H9 (cell line): ENCODE data around the gene DNAJB6. TPM values are rescaled to one million over a fixed set of nuclear protein-coding genes. Genes with fewer than 3 reads are reported as not detected.

Experiments used
- DNase-seq: peaks from one replicate; pipeline ENCODE4 v3.0.0-alpha.2; 2017
- H2AFZ ChIP-seq: one replicate; pipeline ENCODE4 v1.6.1; 2013; ENCODE audit warnings: mild to moderate bottlenecking, low read length, control low read depth, moderate library complexity
- H2AK5ac ChIP-seq: 2 replicates; pipeline ENCODE4 v1.6.1; 2013; ENCODE audit warnings: low read length, control low read depth, mixed read lengths; ENCODE audit not compliant: insufficient read length
- H2BK120ac ChIP-seq: one replicate; pipeline ENCODE4 v1.6.1; 2013; ENCODE audit warnings: low read depth, mild to moderate bottlenecking, low read length, control low read depth, inconsistent platforms; ENCODE audit not compliant: poor library complexity, severe bottlenecking
- H2BK12ac ChIP-seq: 2 replicates; pipeline ENCODE4 v1.6.1; 2013; ENCODE audit warnings: low read length, control low read depth, mixed read lengths, low read depth; ENCODE audit not compliant: insufficient read length
- H2BK15ac ChIP-seq: 2 replicates; pipeline ENCODE4 v1.6.1; 2013; ENCODE audit warnings: low read depth, low read length, control low read depth
- H2BK20ac ChIP-seq: one replicate; pipeline ENCODE4 v1.6.1; 2013; ENCODE audit warnings: low read depth, mild to moderate bottlenecking, low read length, control low read depth, inconsistent platforms; ENCODE audit not compliant: poor library complexity, severe bottlenecking
- H2BK5ac ChIP-seq: 2 replicates; pipeline ENCODE4 v1.6.1; 2013; ENCODE audit warnings: low read length, control low read depth, mixed read lengths; ENCODE audit not compliant: insufficient read length
- H3K14ac ChIP-seq: 2 replicates; pipeline ENCODE4 v1.6.1; 2013; ENCODE audit warnings: low read length, control low read depth; ENCODE audit not compliant: insufficient read depth
- H3K18ac ChIP-seq: 2 replicates; pipeline ENCODE4 v1.6.1; 2013; ENCODE audit warnings: low read depth, mild to moderate bottlenecking, mixed read lengths, low read length, control low read depth; ENCODE audit not compliant: insufficient read length
- H3K23ac ChIP-seq: 2 replicates; pipeline ENCODE4 v1.6.1; 2013; ENCODE audit warnings: low read length, control low read depth, mixed read lengths, low read depth; ENCODE audit not compliant: insufficient read length
- H3K23me2 ChIP-seq: 2 replicates; pipeline ENCODE4 v1.6.1; 2013; ENCODE audit warnings: low read depth, mild to moderate bottlenecking, mixed read lengths, low read length, control low read depth; ENCODE audit not compliant: insufficient read length, poor library complexity, severe bottlenecking
- H3K27ac ChIP-seq: 2 replicates; pipeline ENCODE4 v1.5.1; 2013; ENCODE audit warnings: low read length, control low read depth, mixed read lengths, low read depth; ENCODE audit not compliant: insufficient read length
- H3K27me3 ChIP-seq: 2 replicates; pipeline ENCODE4 v1.6.1; 2013; ENCODE audit warnings: low read length, control low read depth, inconsistent platforms; ENCODE audit not compliant: insufficient read depth
- H3K4ac ChIP-seq: 2 replicates; pipeline ENCODE4 v1.6.1; 2013; ENCODE audit warnings: low read depth, mild to moderate bottlenecking, control low read depth, inconsistent platforms, low read length, moderate library complexity
- H3K4me1 ChIP-seq: 2 replicates; pipeline ENCODE4 v1.6.1; 2013; ENCODE audit warnings: low read length, control low read depth, inconsistent platforms; ENCODE audit not compliant: insufficient read depth
- H3K4me2 ChIP-seq: 2 replicates; pipeline ENCODE4 v1.6.1; 2013; ENCODE audit warnings: low read length, control low read depth, mixed read lengths; ENCODE audit not compliant: insufficient read length, insufficient read depth
- H3K56ac ChIP-seq: 2 replicates; pipeline ENCODE4 v1.6.1; 2013; ENCODE audit warnings: low read depth, mild to moderate bottlenecking, mixed read lengths, low read length, control low read depth; ENCODE audit not compliant: insufficient read length
- H3K79me1 ChIP-seq: 2 replicates; pipeline ENCODE4 v1.6.1; 2013; ENCODE audit warnings: low read depth, mild to moderate bottlenecking, moderate library complexity, low read length, control low read depth, inconsistent platforms; ENCODE audit not compliant: insufficient read depth, poor library complexity, severe bottlenecking
- H3K79me2 ChIP-seq: 2 replicates; pipeline ENCODE4 v1.6.1; 2013; ENCODE audit warnings: low read length, control low read depth, inconsistent platforms; ENCODE audit not compliant: insufficient read depth
- H3K9ac ChIP-seq: 2 replicates; pipeline ENCODE4 v1.6.1; 2013; ENCODE audit warnings: low read length, control low read depth, mixed read lengths; ENCODE audit not compliant: insufficient read length; ENCODE audit errors: extremely low read depth
- H3K9me3 ChIP-seq: one replicate; pipeline ENCODE4 v1.6.1; 2013; ENCODE audit warnings: low read depth, low read length, inconsistent platforms; ENCODE audit not compliant: control insufficient read depth
- H3T11ph ChIP-seq: one replicate; pipeline ENCODE4 v1.6.1; 2013; ENCODE audit warnings: mild to moderate bottlenecking, low read length, control low read depth, inconsistent platforms
- H4K20me1 ChIP-seq: one replicate; pipeline ENCODE4 v1.6.1; 2013; ENCODE audit not compliant: control insufficient read depth, insufficient read length, insufficient read depth
- H4K5ac ChIP-seq: 2 replicates; pipeline ENCODE4 v1.6.1; 2013; ENCODE audit warnings: low read depth, mild to moderate bottlenecking, mixed read lengths, low read length, control low read depth; ENCODE audit not compliant: insufficient read length
- H4K8ac ChIP-seq: replicated peaks from 2 replicates; pipeline ENCODE4 v1.6.1; 2013; ENCODE audit warnings: low read length, control low read depth, mixed read lengths, low read depth; ENCODE audit not compliant: insufficient read length
- H4K91ac ChIP-seq: 2 replicates; pipeline ENCODE4 v1.6.1; 2013; ENCODE audit warnings: low read depth, mild to moderate bottlenecking, moderate library complexity, mixed read lengths, low read length, control low read depth; ENCODE audit not compliant: insufficient read length
- H3K27ac Mint-ChIP-seq, 3 experiments: 2 replicates in 2 of 3; 3 replicates in 1 of 3; pipeline ENCODE4 v1.8.0; 2020 to 2021; ENCODE audit warnings: mixed read lengths in 3 of 3, mild to moderate bottlenecking in 1 of 3, moderate library complexity in 1 of 3
- H3K27me3 Mint-ChIP-seq: 2 replicates; pipeline ENCODE4 v1.8.0; 2021; ENCODE audit warnings: low read depth, mild to moderate bottlenecking, moderate library complexity, mixed read lengths
- H3K36me3 Mint-ChIP-seq, 3 experiments: 2 replicates in 2 of 3; 3 replicates in 1 of 3; pipeline ENCODE4 v1.8.0; 2020 to 2021; ENCODE audit warnings: low read depth in 3 of 3, mixed read lengths in 3 of 3; ENCODE audit not compliant: insufficient read depth in 1 of 3
- H3K4me1 Mint-ChIP-seq, 2 experiments: 2 replicates each; pipeline ENCODE4 v1.8.0; 2020; ENCODE audit warnings: mixed read lengths in 2 of 2
- H3K4me3 Mint-ChIP-seq, 2 experiments: 2 replicates in 1 of 2; 3 replicates in 1 of 2; pipeline ENCODE4 v1.8.0; 2020 to 2021; ENCODE audit warnings: mild to moderate bottlenecking in 2 of 2, mixed read lengths in 2 of 2, moderate library complexity in 1 of 2
- H3K9me3 Mint-ChIP-seq, 2 experiments: 2 replicates in 1 of 2; 3 replicates in 1 of 2; pipeline ENCODE4 v1.8.0; 2020; ENCODE audit warnings: mild to moderate bottlenecking in 2 of 2, mixed read lengths in 2 of 2, moderate library complexity in 1 of 2
- CTCF ChIP-seq: fragments of 200-600 bp; sonication (generic); conservative IDR thresholded peaks from 3 replicates; pipeline ENCODE4 v1.8.0; 2021; ENCODE audit warnings: antibody characterized with exemption, mild to moderate bottlenecking
- WGBS: extraction: QIAGEN DNeasy Blood & Tissue Kit; methylation state at CpG from one replicate; pipeline ENCODE4 v1.1.7; 2013; ENCODE audit warnings: missing lambda C conversion rate, low lambda C conversion rate, mixed read lengths; ENCODE audit not compliant: insufficient read length; ENCODE audit errors: extremely low coverage; 5-methylcytosine and 5-hydroxymethylcytosine counted together
- total RNA-seq: library from RNA; stranded (reverse); gene quantifications from 2 replicates; pipeline ENCODE4 v1.2.1, GENCODE V29; 2021

DNAJB6 gene
- total RNA-seq, 1 experiment from 2014 or later = 215 TPM

GRCh38 chr7:157380416-157380815 is 43.6 kb downstream of the DNAJB6 start:
- no peak overlapping the region for H3K18ac ChIP-seq
- no peak overlapping the region for H2AFZ ChIP-seq
- no peaks in the 10 kb centered on the region for H3K27me3 ChIP-seq
- H4K91ac ChIP-seq = no peak overlapping the region
- peaks cover 3% of the 10 kb centered on the region for H3K79me1 ChIP-seq
- H3K4me1 ChIP-seq = peaks cover 3% of the 10 kb centered on the region
- H4K8ac ChIP-seq = no peak overlapping the region
- peaks cover 49 to 85% (median 81%) of the 10 kb centered on the region in 3 experiments for H3K36me3 Mint-ChIP-seq
- no peaks in the 10 kb centered on the region for H3K27me3 Mint-ChIP-seq
- WGBS = no CpG with 5 or more reads among the region's 7 CpGs
- no peak overlapping the region for H3K27ac ChIP-seq
- no peak overlapping the region for H3K9ac ChIP-seq
- H4K20me1 ChIP-seq = peaks cover 3% of the 10 kb centered on the region
- no peak for DNase-seq
- no peak overlapping the region for H2BK12ac ChIP-seq
- H2BK120ac ChIP-seq = no peak overlapping the region
- H3K27ac Mint-ChIP-seq = peak overlapping the region in 2 of 3 experiments; percentile 76 to 89; a peak in 5 of 7 replicates
- H2BK20ac ChIP-seq = no peak overlapping the region
- no peaks in the 10 kb centered on the region for H3K9me3 Mint-ChIP-seq
- H3K9me3 ChIP-seq = no peaks in the 10 kb centered on the region
- no peak overlapping the region for H3K4me2 ChIP-seq
- peaks cover 22 to 39% of the 10 kb centered on the region in 2 experiments for H3K4me1 Mint-ChIP-seq
- no peak overlapping the region for H2AK5ac ChIP-seq
- no peak overlapping the region for H4K5ac ChIP-seq
- H3K4ac ChIP-seq = no peak overlapping the region
- no peak overlapping the region; a peak in 1 of 5 replicates for H3K4me3 Mint-ChIP-seq
- no peak overlapping the region for H3K56ac ChIP-seq
- TF ChIP-seq CTCF = no peak
- no peak overlapping the region for H3K23ac ChIP-seq
- no peak overlapping the region for H2BK5ac ChIP-seq
- no peak overlapping the region for H2BK15ac ChIP-seq
- H3K14ac ChIP-seq = no peak overlapping the region
- H3K79me2 ChIP-seq = peaks cover 37% of the 10 kb centered on the region; the same call in 1 of the 2 replicates
- no peak overlapping the region for H3T11ph ChIP-seq
- H3K23me2 ChIP-seq = no peaks in the 10 kb centered on the region
